Hematopoietic multipotent progenitor cell treated with erythropoietin and hydrocortisone succinate and interleukin-3 and kit ligand, for 4 days (in vitro differentiated cells): ENCODE measurements around the gene GAPDH.

Experiments
- DNase-seq: peaks from one replicate; pipeline ENCODE4 v3.0.0-alpha.2; 2015

GAPDH gene

DNA sequence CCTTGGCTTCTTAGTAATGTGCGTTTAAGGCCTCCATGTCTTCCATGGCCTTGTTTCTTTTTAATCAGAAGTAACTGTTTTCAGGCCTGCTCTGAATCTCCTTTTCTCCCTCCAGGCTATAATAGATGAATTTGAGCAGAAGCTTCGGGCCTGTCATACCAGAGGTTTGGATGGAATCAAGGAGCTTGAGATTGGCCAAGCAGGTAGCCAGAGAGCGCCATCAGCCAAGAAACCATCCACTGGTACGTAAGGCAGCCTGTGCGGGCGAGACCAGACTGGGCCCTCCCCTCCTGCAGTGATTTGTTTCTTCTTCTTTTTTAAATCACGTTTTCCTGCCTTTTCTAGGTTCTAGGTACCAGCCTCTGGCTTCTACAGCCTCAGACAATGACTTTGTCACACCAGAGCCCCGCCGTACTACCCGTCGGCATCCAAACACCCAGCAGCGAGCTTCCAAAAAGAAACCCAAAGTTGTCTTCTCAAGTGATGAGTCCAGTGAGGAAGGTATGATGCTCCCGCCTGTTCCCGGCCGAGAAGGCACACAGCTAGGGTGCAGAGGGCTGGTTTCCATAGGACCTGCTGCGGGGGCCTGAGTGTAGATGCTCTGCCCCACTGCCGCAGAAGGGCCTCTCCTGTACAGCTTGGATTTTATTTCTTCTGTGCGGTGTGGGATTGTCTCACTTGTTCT is 3.6 kb upstream of the GAPDH start:
- no peak for DNase-seq

- DNase-seq: peak; percentile 97
Observed at GRCh38 chr12:6532051-6532926, 2.0 kb upstream of the GAPDH start.

DNA sequence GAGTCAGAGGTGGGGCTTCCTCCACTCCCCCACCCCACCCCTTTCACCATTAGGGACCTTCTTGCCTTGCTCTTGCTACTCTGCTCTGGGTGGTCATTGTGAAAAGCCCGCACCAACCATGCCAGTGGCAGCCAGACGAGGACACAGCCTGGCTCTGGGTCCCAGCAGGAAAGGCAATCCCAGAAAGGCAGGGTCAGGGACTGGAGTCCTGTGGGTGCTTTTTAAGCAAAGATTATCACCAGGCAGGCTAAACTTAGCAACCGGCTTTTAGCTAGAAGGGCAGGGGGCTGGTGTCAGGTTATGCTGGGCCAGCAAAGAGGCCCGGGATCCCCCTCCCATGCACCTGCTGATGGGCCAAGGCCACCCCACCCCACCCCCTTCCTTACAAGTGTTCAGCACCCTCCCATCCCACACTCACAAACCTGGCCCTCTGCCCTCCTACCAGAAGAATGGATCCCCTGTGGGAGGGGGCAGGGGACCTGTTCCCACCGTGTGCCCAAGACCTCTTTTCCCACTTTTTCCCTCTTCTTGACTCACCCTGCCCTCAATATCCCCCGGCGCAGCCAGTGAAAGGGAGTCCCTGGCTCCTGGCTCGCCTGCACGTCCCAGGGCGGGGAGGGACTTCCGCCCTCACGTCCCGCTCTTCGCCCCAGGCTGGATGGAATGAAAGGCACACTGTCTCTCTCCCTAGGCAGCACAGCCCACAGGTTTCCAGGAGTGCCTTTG is 1.2 kb upstream of the GAPDH start:
- DNase-seq: peak; percentile 83

- DNase-seq: no peak
Observed at GRCh38 chr12:6533653-6533922, 729 bp upstream of the GAPDH start.

GRCh38 chr12:6534695-6534944 is 303 bp downstream of the GAPDH start:
- DNase-seq: no peak

- DNase-seq: peak; percentile 87
Observed at GRCh38 chr12:6534945-6535696, 804 bp downstream of the GAPDH start.

- no peak for DNase-seq
Observed at GRCh38 chr12:6535697-6535946, 1.3 kb downstream of the GAPDH start.

DNA sequence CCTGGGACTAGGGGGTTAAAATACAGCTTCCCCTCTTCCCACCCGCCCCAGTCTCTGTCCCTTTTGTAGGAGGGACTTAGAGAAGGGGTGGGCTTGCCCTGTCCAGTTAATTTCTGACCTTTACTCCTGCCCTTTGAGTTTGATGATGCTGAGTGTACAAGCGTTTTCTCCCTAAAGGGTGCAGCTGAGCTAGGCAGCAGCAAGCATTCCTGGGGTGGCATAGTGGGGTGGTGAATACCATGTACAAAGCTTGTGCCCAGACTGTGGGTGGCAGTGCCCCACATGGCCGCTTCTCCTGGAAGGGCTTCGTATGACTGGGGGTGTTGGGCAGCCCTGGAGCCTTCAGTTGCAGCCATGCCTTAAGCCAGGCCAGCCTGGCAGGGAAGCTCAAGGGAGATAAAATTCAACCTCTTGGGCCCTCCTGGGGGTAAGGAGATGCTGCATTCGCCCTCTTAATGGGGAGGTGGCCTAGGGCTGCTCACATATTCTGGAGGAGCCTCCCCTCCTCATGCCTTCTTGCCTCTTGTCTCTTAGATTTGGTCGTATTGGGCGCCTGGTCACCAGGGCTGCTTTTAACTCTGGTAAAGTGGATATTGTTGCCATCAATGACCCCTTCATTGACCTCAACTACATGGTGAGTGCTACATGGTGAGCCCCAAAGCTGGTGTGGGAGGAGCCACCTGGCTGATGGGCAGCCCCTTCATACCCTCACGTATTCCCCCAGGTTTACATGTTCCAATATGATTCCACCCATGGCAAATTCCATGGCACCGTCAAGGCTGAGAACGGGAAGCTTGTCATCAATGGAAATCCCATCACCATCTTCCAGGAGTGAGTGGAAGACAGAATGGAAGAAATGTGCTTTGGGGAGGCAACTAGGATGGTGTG is 1.9 kb downstream of the GAPDH start:
- DNase-seq: peak; percentile 30

DNA sequence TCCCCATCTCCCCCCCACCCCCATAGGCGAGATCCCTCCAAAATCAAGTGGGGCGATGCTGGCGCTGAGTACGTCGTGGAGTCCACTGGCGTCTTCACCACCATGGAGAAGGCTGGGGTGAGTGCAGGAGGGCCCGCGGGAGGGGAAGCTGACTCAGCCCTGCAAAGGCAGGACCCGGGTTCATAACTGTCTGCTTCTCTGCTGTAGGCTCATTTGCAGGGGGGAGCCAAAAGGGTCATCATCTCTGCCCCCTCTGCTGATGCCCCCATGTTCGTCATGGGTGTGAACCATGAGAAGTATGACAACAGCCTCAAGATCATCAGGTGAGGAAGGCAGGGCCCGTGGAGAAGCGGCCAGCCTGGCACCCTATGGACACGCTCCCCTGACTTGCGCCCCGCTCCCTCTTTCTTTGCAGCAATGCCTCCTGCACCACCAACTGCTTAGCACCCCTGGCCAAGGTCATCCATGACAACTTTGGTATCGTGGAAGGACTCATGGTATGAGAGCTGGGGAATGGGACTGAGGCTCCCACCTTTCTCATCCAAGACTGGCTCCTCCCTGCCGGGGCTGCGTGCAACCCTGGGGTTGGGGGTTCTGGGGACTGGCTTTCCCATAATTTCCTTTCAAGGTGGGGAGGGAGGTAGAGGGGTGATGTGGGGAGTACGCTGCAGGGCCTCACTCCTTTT is 2.7 kb downstream of the GAPDH start:
- peak; percentile 30 for DNase-seq

- DNase-seq: peak; percentile 94
Observed at GRCh38 chr12:6537580-6538419, 3.5 kb downstream of the GAPDH start.

GRCh38 chr12:6538420-6539313 is 4.3 kb downstream of the GAPDH start:
- DNase-seq: peak; percentile 59

- peak; percentile 37 for DNase-seq
Observed at GRCh38 chr12:6539314-6539682, 5.0 kb downstream of the GAPDH start.

- no peak for DNase-seq
Observed at GRCh38 chr12:6539707-6540134, 5.4 kb downstream of the GAPDH start.

- DNase-seq: peak; percentile 82
Observed at GRCh38 chr12:6540181-6540877, 6.0 kb downstream of the GAPDH start.

GRCh38 chr12:6541371-6542165 is 7.3 kb downstream of the GAPDH start:
- no peak for DNase-seq

GRCh38 chr12:6542209-6543009 is 8.1 kb downstream of the GAPDH start:
- no peak for DNase-seq

DNA sequence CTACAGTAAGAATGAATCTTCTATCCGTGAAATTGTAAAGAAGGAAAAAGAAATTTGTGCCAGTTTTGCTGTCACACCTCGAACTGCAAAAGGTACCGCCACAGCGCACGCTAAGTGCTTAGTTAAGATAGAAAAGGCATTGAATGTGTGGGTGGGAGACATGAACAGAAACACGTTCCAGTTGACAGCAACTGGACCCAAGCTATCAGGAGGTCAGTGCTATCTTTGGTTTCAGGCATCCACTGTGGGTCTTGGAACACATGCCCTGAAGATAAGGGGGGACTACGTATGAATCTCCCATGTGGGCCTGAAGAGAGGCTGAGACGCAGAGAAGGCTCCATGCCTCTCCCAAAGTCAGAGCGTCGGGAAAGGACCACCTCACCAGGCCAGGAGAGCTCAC is 11.7 kb downstream of the GAPDH start:
- peak; percentile 56 for DNase-seq

- no peak for DNase-seq
Observed at GRCh38 chr12:6547566-6547965, 13.2 kb downstream of the GAPDH start.
